Measurements from ENCODE around the gene JAG2.
"Not testable (repeated sequence)": the region's sequence is repeated elsewhere in the genome, so short reads cannot be mapped to it uniquely, and the experiment has no call there.

JAG2 gene

GRCh38 chr14:105117710-105118385 lies 50.7 kb downstream of the JAG2 start:
- DNase-seq (ENCODE audit: low read depth in 2 of 2): no peak

GRCh38 chr14:105117257-105117646 lies 51.3 kb downstream of the JAG2 start:
- no peak for DNase-seq (ENCODE audit: low read depth in 2 of 2)

- no peak for DNase-seq (ENCODE audit: low read depth in 2 of 2)
Measured at GRCh38 chr14:105116451-105117256, 51.9 kb downstream of the JAG2 start.

GRCh38 chr14:105109243-105109642 lies 59.3 kb downstream of the JAG2 start:
- DNase-seq (ENCODE audit: low read depth in 2 of 2): not testable (repeated sequence)

GRCh38 chr14:105108516-105108864 lies 60.1 kb downstream of the JAG2 start:
- DNase-seq (ENCODE audit: low read depth in 2 of 2): no peak

GRCh38 chr14:105107781-105108515 lies 60.6 kb downstream of the JAG2 start:
- no peak for DNase-seq (ENCODE audit: low read depth in 2 of 2)

GRCh38 chr14:105107351-105107750 lies 61.2 kb downstream of the JAG2 start:
- DNase-seq (ENCODE audit: low read depth in 2 of 2): no peak

GRCh38 chr14:105105158-105105557 lies 63.4 kb downstream of the JAG2 start:
- DNase-seq (ENCODE audit: low read depth in 2 of 2): no peak

GRCh38 chr14:105102893-105103292 lies 65.7 kb downstream of the JAG2 start:
- no peak for DNase-seq (ENCODE audit: low read depth in 2 of 2)

- DNase-seq (ENCODE audit: low read depth in 2 of 2): no peak
Measured at GRCh38 chr14:105102361-105102870, 66.2 kb downstream of the JAG2 start.

GRCh38 chr14:105100910-105101309 lies 67.7 kb downstream of the JAG2 start:
- no peak for DNase-seq (ENCODE audit: low read depth in 2 of 2)

- no peak for DNase-seq (ENCODE audit: low read depth in 2 of 2)
Measured at GRCh38 chr14:105099778-105100177, 68.8 kb downstream of the JAG2 start.

- DNase-seq (ENCODE audit: low read depth in 2 of 2): no peak
Measured at GRCh38 chr14:105098316-105098715, 70.3 kb downstream of the JAG2 start.

GRCh38 chr14:105097794-105098127 lies 70.8 kb downstream of the JAG2 start:
- no peak for DNase-seq (ENCODE audit: low read depth in 2 of 2)

- DNase-seq (ENCODE audit: low read depth in 2 of 2): no peak
Measured at GRCh38 chr14:105096206-105096875, 72.2 kb downstream of the JAG2 start.

- DNase-seq (ENCODE audit: low read depth in 2 of 2): no peak
Measured at GRCh38 chr14:105095236-105095805, 73.3 kb downstream of the JAG2 start.

GRCh38 chr14:105094193-105094907 lies 74.2 kb downstream of the JAG2 start:
- DNase-seq (ENCODE audit: low read depth in 2 of 2): no peak

GRCh38 chr14:105093431-105094192 lies 75.0 kb downstream of the JAG2 start:
- DNase-seq (ENCODE audit: low read depth in 2 of 2): peak in 1 of 2 donors; percentile 79

- DNase-seq (ENCODE audit: low read depth in 2 of 2): peak in 1 of 2 donors; percentile 49
Measured at GRCh38 chr14:105093038-105093430, 75.5 kb downstream of the JAG2 start.

All from stimulated activated CD4-positive, alpha-beta T cell treated with anti-CD3 and anti-CD28 coated beads, Interleukin-15, amount 100 ng/mL, for 48 hours (primary cell).